SK-N-DZ (cell line): ENCODE measurements around the gene KLHL26.
A peak's percentile ranks its signal among the peaks of the same experiment; 100 is the strongest.

Experiments
- DNase-seq: peaks from one replicate; pipeline ENCODE4 v3.0.0-alpha.2; 2015; ENCODE audit warnings: low spot score

KLHL26 gene

DNA sequence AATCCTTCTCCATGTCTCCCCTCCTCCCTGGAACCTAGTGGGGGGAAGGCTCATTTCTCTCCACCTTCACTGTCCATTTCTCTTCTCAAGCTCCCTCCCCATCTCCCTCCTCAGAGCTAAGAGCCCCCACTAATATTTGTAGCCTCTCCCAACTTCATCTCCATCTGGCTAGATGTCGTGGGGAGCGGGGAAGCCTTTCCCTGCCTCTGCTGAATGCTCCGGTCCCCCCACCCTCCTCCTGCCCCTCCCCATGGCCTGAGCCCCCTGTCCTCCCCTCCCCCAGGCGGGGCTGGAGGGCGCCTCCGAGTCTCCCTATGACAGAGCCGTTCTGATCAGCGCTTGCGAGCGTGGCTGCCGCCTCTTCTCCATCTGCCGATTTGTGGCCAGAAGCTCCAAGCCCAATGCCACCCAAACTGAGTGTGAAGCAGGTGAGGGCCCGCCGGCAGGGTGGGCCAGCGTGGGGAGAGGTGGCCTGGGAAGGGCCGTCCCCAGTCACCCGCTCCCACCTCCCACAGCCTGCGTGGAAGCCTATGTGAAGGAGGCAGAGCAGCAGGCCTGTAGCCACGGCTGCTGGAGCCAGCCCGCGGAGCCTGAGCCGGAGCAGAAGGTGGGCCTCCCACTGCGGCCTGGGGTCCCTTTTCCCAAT lies 23.1 kb upstream of the KLHL26 start:
- DNase-seq: no peak

DNA sequence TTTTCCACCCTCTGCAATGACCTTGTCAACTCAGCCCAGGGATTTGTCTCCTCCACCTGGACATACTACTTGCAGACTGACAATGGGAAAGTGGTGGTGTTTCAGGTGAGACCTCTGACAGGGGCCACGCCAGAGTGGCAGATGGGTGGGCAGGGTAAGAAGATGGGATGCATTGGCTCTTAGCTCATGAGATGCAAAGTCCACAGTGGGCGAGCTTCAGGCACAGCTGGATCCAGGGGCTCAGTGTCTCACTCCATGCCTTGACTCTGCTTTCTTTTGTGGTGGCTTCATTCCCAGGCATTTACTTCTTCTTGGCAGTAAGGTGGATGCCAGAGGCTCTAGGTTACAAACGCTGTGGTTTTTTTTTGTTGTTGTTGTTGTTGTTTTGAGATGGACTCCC lies 20.8 kb upstream of the KLHL26 start:
- no peak for DNase-seq

DNA sequence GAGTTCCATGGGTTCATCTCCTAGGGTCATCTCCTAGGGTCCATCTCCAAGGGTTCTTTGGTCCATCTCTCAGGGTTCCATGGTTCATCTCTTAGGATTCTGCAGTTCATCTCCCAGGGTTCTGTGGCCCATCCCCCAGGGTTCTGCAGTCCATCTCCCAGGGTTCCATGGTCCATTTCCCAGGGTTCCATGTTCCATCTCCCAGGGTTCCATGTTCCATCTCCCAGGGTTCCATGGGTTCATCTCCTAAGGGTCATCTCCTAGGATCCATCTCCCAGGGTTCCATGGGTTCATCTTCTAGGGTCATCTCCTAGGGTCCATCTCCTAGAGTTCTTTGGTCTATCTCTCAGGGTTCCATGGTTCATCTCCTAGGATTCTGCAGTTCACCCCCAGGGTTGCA lies 19.3 kb upstream of the KLHL26 start:
- DNase-seq: no peak

GRCh38 chr19:18618236-18618635 lies 18.6 kb upstream of the KLHL26 start:
- no peak for DNase-seq

- no peak for DNase-seq
These were observed 16.5 kb upstream of the KLHL26 start for GRCh38 chr19:18620311-18620710.

DNA sequence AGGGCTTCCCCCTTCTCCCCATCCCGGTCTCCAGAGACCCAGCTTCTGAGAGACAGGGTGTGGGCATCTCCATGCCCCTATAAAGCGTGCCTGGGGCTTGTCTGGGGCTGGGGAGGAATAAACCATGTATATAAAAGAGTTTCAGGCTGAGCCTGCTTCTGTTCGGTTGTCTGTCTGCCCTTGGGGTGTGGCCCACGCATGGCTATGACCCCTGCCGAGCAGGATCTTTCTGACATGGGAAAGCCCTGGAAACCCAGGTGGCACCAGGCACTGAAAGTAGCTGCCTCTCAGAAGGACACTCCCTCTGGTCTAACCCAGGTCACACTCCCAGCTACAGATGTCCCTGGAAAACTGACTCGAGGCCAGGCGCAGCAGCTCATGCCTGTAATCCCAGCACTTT lies 15.9 kb upstream of the KLHL26 start:
- no peak for DNase-seq

DNA sequence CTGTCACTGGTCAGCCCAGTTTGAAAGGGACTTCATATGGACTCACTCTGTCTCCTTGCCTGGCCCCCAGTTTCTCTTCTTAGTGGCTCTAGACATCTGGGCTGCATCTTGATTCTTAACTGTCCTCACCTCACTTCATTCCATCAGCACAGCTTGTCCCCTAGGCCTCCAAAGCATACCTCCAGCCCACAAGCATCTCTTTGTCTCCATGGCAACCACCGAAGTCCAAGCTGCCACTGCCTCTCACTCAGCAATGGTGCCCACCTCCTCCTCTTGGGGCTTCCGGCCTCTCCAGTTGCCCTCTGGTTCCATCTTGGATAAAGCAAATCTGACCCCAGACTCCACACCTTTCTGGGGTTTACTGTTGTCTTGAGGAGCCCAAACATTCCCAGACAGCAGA lies 9.9 kb upstream of the KLHL26 start:
- no peak for DNase-seq

GRCh38 chr19:18629166-18630088 lies 7.4 kb upstream of the KLHL26 start:
- DNase-seq: no peak

GRCh38 chr19:18633321-18633720 lies 3.5 kb upstream of the KLHL26 start:
- no peak for DNase-seq

DNA sequence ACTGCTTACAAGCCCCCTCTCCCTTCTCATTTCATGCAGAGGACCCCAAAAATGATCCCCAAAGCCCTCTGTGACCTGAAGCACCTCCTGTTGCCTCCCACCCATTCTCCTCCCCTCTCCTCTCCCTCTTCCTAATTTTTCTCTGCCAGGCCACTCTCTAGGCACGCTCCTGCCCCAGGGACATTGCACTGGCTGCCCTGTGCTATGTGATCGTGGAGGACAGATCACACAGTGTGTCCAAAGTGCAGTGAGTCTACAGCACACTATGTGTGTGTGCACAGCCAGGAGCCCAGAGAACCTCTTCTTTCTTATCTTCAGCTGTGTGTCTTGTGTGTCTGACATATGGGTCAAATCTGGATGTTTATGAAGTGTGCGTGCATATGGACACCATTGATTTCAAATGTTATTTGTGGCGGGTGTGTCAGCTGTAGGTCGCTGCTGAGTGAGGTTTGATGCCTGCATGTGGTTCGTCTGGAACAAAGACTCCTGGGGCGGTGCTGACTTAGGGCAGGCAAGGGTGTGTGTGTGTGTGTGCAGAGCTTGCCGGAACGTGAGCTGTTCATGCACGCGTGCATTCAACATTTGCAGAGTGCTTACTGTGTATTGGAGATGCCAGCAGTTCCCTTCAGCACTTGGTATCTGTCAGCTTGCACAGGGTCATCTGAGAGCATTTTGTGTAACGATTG lies 2.1 kb upstream of the KLHL26 start:
- no peak for DNase-seq

DNA sequence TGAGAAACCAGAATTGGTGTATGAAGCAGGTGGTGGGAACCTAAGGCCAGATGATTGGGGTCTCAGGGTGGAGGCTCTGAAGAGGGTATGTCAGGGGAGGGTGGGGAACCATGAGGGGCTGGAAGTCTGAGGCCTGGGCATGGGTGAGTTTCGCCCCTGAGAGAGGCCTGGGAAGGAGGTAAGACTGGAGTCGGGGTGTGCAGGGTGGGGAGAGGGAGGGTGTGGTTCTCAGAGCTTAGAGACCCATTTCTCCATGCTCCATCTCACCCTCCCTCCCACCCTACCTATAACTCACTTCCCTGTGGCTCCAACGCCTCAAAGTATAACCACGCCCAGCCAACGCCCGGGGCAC lies 1.0 kb upstream of the KLHL26 start:
- DNase-seq: no peak

DNA sequence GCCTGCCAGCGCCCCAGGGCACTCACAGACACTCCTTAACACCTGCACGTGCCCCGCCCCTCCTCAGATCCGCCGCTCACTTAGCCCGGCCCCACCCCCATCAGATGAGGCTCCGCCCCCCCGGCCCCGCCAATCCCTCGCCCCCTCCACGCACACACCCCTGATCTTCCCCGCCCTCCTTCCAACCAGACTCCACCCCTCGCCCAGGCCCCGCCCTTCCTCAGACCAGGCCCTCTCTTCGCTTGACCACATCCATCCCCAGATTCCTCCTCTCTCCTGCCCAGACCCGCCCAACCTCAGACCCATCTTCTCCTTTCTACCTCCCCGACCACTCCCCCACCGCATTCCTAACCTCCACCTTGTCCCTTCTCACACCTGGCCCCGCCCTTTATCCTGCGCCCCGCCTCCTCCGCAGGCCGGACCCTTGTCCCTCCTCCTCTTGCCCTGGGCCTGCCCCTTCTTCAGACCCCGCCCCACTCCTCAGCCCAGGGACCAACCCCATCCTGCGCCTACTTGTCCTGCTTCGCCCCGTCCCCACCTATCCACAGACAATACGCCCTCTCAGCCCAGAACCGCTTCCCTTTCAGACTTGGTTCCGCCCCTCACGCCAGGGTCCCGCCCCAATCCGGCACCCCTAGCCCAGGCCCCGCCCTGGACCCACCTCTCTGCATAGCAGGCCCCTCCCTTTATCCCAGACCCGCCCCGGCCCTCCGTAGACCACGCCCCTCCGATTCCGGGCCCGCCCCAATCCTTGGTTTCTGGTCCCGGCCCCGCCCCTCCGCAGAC lies 452 bp upstream of the KLHL26 start:
- DNase-seq: peak; percentile 93

DNA sequence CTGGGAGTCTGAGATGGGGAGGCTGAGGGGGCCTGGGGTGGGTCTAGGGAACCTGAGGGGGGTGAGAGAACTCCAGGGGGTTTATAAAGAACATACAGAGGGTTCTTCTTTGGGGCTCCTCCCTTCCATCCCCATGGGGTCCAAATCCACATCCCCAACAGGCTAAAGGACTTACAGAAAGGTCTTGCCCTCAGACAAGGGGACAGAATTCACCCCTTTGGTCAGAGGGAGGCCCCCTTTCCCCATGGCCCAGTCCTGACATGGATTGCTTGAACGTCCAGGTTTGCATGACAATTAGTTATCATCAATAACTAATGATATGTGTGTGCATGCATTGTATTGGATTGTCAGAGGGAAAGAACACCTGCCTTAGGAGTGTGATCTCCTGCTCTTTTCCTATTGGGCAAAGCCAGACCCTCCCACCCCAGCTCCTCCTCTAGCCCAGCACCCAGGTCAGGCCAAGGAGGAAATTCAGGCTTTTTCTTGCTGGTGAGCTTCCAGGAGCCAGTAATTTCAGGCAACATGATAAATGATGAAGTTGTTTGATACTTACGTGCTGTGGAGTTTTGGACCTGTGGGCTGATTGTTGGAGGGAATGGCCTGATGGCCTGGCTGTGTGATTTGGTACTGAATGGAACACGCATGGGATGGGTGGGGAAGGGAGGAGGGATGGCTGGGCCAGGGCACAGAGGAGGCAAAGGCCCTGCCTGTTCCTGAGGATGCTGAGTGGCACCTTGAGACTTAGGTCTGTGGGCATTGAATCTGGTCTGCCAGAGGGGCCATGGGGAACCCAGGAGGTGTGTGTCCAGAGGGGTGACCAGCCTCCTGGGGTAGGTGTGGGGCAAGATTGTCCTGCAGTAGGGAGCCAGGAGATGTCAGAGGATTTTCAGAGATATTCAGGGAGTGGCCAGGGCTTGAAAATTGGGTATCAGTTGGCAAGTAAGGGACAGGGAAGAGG lies 1.1 kb downstream of the KLHL26 start:
- DNase-seq: no peak

GRCh38 chr19:18639706-18640243 lies 2.9 kb downstream of the KLHL26 start:
- DNase-seq: no peak

- no peak for DNase-seq
These were observed 7.6 kb downstream of the KLHL26 start for GRCh38 chr19:18644196-18645034.

DNA sequence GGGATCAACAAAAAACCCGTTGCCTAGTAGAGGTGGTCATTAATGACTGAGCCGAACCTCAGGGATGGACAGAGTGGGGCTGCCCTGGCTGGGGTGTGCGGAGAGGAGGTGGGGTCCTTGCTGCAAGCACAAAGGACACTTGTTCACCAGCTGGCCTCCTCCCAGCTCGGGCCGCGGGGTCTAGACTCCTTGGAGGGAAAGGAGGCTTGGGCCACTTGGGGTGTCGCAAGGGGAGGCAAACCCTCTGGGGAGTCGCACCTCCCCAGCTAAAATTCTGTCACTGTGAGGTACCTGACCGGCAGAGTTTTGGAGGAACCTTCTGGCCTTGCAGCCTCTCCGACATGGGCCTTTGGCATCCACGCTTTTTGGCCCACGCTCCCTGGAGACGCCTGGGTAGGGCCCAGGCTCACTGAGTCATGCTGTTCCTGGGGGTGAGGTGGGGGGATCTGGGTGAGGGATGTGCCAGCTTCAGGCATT lies 8.2 kb downstream of the KLHL26 start:
- DNase-seq: no peak

GRCh38 chr19:18646535-18647370 lies 9.9 kb downstream of the KLHL26 start:
- no peak for DNase-seq

GRCh38 chr19:18647371-18647767 lies 10.5 kb downstream of the KLHL26 start:
- no peak for DNase-seq
